M059J (cell line): ENCODE results near the gene CCDC88C. TPM values are rescaled to one million over a fixed set of nuclear protein-coding genes. Genes with fewer than 3 reads are reported as not detected.
"Not testable (repeated sequence)": the region's sequence is repeated elsewhere in the genome, so short reads cannot be mapped to it uniquely, and the experiment has no call there.

Source experiments
- DNase-seq: peaks from one replicate; pipeline ENCODE4 v3.0.0-alpha.2; 2012; ENCODE audit warnings: low read depth
- total RNA-seq: library from RNA; depleted of rRNA; stranded (reverse); fragments of >200 nt; shearing (Covaris generic); gene quantifications from 2 replicates; pipeline ENCODE4 v1.2.3, GENCODE V29; 2014; rRNA removed

CCDC88C gene
- total RNA-seq, 1 experiment from 2014 or later = 1.6 TPM

GRCh38 chr14:91228112-91229004 lies 189.3 kb downstream of the CCDC88C start:
- DNase-seq = peak; percentile 82

- DNase-seq = no peak
Observed at GRCh38 chr14:91227183-91227628, 190.4 kb downstream of the CCDC88C start.

GRCh38 chr14:91226360-91226759 lies 191.3 kb downstream of the CCDC88C start:
- not testable (repeated sequence) for DNase-seq

- DNase-seq = no peak
Observed at GRCh38 chr14:91225025-91225424, 192.6 kb downstream of the CCDC88C start.

GRCh38 chr14:91223028-91223783 lies 194.4 kb downstream of the CCDC88C start:
- no peak for DNase-seq

Other genes starting within 250 kb of the CCDC88C start
- 0.71 and 1.6 TPM in 2 replicates for gene GPR68, start 173.1 kb downstream of the CCDC88C start, total RNA-seq
- gene PPP4R3A, start 92.5 kb upstream of the CCDC88C start, total RNA-seq = 26.0 and 39.9 TPM in 2 replicates